GM19240 (cell line): Measurements from ENCODE around the gene NCBP3.
"Not testable (repeated sequence)": the region's sequence is repeated elsewhere in the genome, so short reads cannot be mapped to it uniquely, and the experiment has no call there.

ENCODE experiments used
- DNase-seq: peaks from one replicate; pipeline ENCODE4 v3.0.0; 2011; ENCODE audit warnings: low spot score; ENCODE audit not compliant: insufficient read length

Gene NCBP3

DNA sequence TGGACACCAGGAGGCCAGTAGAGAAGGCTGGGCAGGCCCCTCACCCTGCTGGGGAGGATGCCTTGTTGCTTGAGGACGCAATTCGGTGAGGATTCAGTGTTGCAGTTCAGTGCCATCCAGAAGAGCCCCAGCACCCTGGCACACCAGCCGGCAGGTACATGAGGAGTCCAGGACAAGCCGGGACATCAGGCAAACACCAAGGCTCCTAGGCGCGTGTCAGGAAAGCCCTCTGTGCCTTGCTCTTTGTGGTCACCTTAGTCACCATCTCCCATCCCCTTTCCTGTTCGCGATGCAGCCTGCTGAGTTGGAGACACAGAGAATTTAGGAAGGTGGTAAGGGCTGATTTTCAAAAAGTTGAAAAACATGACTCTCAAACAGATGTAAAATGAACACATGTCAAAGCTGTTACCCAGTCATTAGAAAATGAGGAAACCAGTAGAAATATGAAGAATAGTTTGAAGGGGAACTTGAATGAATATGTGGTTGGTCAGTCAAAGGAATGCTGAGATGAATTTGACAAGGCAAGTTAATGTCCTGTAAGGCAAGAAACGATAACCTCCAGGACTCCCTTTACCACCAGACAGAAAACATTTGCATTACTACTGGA, 2.3 kb upstream of the NCBP3 start:
- DNase-seq = no peak

DNA sequence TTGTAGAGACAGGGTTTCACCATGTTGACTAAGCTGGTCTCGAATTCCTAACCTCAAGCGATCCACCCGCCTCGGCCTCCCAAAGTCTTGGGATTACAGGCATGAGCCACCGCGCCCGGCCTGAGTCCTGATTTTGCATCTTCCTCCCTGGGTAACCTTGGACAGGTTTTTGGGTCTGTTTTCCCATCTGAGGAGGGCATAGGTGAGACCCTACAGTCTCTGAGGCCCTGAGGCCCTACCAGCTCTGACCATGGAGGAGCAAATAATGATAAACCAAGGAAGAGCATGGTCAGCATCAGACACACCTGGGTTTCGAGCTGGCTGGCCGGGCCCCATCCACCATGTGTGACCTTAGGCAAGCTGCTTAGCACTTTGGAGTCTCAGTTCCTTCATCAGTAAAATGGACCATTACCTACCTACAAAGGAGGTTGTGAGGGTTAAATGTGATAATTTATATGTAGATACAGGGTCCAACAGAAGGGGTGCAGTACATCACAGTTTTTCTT, 1.2 kb upstream of the NCBP3 start:
- DNase-seq = no peak

- DNase-seq = no peak
These were observed 555 bp upstream of the NCBP3 start for GRCh38 chr17:3846437-3847164.

DNA sequence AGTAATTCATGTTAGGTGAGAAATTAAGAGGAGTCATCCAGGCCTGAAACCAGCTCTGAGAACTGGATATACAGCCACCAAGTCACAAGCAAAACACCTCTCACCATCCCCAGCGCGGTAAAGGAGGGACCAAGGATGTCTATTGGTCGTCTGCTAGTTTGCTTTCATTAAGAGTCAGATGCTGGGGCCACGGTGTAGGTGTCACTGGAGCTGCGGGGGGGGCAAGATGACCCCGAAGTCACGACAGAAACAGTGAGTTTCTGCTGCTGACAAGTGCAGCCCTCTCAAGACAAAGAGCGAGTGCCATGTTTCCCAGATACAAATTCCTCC, 790 bp downstream of the NCBP3 start:
- no peak for DNase-seq

GRCh38 chr17:3844556-3844955, 1.5 kb downstream of the NCBP3 start:
- DNase-seq = not testable (repeated sequence)

DNA sequence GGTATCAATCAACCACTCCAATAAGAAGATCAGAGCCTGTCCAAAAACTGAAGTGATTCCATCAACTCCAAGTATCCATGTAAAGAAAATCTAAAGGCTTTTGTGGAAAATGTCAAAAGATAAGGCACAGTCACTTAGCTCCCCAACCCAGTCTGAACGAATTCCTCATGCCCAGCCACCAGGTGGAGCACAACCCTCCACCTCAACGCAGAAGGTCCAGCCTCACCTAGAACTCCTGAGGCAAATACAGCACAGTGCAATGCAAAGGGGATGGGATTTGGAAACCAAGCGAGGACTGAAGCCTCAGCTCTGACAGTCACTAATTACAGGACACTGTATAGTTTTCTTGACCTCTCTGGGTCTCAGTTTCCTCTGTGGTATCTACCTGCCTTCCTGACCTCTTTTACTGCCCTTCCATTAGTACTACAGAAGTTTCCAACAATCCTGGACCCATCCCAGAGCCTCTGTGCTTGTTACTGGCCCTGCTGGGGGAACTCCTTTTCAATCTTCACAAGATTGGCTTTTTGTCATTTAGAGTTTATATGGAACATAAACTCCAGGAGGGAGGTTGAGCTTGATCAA, 2.0 kb downstream of the NCBP3 start:
- peak; percentile 47 for DNase-seq

- DNase-seq = no peak
These were observed 7.8 kb downstream of the NCBP3 start for GRCh38 chr17:3838206-3838605.

DNA sequence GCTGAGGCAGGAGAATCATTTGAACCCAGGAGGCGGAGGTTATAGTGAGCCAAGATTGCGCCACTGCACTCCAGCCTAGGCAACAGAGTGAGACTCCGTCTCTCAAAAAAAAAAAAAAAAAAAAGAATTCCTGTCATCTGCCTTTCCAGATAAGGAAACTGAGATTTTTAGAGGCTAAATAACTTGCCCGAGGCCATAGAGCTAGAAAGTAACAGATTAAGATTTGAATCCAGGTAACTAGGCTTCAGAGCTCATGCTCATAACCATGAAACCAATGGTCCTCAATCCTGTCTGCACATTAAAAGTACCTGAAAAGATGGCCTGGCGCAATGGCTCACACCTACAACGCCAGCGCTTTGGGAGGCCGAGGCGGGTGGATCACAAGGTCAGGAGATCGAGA, 9.5 kb downstream of the NCBP3 start:
- DNase-seq = no peak

DNA sequence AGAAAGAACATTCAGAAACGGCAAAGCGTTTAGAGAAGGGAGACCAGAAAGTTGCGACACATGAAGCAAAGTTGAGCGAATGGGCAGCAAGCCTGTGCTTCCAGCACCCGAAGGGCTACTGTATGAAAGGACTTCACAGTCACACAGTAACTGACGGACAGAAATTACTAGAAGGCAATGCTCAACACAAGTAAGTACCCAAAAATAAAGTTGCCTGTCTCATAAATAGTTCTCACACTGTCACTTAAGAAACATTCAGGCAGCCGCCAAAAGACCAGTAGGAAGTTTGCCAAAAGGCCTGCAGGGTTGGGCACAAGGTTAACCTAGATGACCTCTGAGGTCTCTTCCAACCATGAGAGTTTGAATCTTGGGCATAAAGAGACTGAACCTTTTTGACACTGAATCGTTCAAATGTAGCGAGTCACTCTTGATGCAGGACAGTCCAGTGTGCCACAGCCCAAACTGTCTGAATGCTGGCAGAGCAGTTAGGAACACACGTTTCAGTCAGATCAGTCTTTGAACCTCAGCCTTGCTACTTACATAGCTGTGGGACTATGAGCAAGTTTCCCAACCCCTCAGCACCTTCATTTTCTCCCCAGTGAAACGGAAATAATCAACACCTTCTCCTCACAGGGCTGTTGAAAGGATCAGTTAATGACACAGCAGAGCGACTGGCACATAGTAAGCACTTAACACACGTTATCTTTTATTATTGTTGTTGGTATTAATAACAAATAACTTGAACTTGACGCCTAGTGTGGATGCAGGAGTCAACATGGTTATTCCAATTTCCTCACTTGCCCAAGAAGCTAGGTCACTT, 10.4 kb downstream of the NCBP3 start:
- DNase-seq = no peak

GRCh38 chr17:3834811-3835210, 11.2 kb downstream of the NCBP3 start:
- DNase-seq = no peak

DNA sequence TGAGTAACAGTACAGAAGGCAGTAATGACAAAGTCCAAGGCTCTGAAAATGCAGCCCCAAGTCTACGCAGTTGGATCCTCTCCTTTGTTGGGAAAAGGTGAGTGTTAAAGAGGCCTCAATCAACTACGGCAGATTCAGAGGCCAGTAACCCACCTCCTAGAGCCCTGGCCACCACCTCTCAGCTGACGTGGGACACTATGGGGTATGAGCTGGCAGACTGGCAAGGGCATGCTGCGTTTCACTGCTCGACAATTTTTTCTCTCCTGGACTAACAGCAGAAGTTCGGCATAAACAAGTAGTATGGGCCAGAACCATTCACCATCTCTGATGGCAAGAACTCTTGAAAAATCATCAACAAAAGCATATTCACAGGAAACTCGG, 17.2 kb downstream of the NCBP3 start:
- no peak for DNase-seq

GRCh38 chr17:3828151-3828851, 17.7 kb downstream of the NCBP3 start:
- no peak for DNase-seq

- DNase-seq = no peak
These were observed 18.8 kb downstream of the NCBP3 start for GRCh38 chr17:3827124-3827773.

- DNase-seq = no peak
These were observed 19.9 kb downstream of the NCBP3 start for GRCh38 chr17:3826191-3826590.

DNA sequence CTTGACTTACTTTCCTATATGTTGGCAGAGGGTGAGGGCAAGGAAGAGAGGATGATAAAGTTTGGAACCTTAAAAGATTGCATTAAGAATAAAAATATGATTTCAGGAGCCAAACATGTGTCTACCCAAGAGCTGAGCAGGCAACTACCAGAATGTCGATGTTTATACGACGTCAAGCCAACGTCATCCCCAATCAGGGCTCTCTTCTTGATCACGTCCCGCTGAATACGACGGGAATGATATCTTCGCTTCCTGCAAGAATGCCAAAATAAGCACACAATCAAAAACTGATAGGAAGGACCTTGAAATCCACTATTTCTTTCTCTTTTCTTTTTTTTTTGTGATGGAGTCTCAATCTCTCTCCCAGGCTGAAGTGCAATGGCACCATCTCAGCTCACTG, 24.9 kb downstream of the NCBP3 start:
- DNase-seq = no peak

DNA sequence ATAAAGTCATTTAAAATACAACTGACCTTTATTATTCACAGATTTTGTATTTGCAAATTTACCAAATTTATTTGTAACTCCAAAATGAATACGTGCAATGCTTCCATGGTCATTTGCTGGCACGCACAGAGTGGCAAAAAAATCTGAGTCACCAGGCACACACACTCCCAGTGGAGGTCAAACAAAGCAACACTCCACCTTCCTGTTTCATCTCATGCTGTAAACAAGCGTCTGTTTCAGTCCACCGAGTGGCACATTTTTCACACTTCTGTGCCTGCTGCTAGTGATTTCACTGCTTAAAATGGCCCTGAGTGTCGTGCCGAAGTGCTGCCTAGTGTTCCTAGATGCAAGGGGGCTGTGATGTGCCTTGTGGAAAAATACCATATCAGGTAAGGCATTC, 27.3 kb downstream of the NCBP3 start:
- DNase-seq = no peak

GRCh38 chr17:3817851-3818605, 28.0 kb downstream of the NCBP3 start:
- DNase-seq = no peak

GRCh38 chr17:3815925-3816324, 30.1 kb downstream of the NCBP3 start:
- no peak for DNase-seq

DNA sequence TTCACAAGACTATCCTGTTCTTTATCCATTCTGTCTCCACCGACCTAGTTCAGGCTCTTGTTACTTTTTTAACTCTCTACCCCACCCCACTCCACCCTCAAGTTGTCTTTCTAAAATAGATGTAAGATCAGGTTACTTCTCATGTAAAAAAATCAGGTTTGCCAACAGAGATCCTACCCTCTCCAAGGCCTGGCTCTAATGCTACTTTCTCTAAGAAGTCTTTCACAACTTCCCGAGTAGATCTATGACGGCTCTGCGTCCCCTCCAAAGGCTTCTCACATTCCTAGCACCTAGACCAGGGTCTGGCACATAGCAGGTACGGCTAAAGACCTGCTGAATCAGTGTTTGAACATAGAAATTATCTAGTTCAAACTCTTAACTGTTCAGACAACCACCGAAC, 30.9 kb downstream of the NCBP3 start:
- no peak for DNase-seq

DNA sequence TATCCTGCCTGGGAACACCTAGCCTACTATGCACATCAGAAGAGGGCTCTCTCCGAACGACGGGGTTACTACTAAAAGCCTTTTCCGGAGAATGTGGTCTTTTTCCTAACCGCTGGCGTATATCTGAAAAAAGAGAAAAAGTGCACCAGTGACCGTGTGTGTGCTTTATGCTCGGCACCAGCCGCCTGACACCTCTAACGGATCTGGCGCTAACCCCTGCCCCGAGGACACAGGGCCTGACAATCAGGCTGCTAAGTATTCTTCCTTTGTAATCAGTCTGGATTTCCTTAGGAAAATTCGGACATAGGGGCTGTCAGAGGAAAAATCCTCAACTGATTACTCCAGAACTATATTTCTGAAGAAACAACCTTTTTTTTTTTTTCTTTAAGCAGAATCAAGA, 31.7 kb downstream of the NCBP3 start:
- DNase-seq = no peak
